Measurements from ENCODE around the gene TTC38. TPM values are rescaled to one million over a fixed set of nuclear protein-coding genes. Genes with fewer than 3 reads are reported as not detected.
"Not testable (repeated sequence)": the region's sequence is repeated elsewhere in the genome, so short reads cannot be mapped to it uniquely, and the experiment has no call there.

Gene TTC38
- polyA plus RNA-seq, 1 experiment: 26.6 TPM

GRCh38 chr22:46303347-46303965 is 35.6 kb downstream of the TTC38 start:
- CTCF ChIA-PET: interaction anchor here (1.1 kb wide), 1 partner anchor 182 kb away, joined by 3 read pairs; no protein-coding TSS in a partner anchor

GRCh38 chr22:46308283-46308988 is 40.6 kb downstream of the TTC38 start:
- Histone ChIP-seq H3K27me3 (ENCODE audit: control insufficient read depth, insufficient read depth, low read length) (no peaks in the 10 kb centered on the region), H3K4me3 (ENCODE audit: low read depth, low read length) (no peak overlapping the region), H3K36me3 (ENCODE audit: control insufficient read depth, insufficient read depth, low read length) (no peaks in the 10 kb centered on the region; the same call in 1 of the 2 replicates)
- no peak for TF ChIP-seq CTCF (IDR thresholded peaks at IDR 0.05; ENCODE audit: insufficient read depth, low read depth, low read length)
- ChIA-PET CTCF (interaction anchor here (0.7 kb wide), 1 partner anchor 314 kb away, joined by 3 read pairs; no protein-coding TSS in a partner anchor), POLR2A (no interaction called here)
- no peak for DNase-seq (ENCODE audit: low read depth)

More at GRCh38 chr22:46303347-46303965, 35.6 kb downstream of the TTC38 start:
- TF ChIP-seq CTCF (IDR thresholded peaks at IDR 0.05; ENCODE audit: insufficient read depth, low read depth, low read length): no peak
- no peaks in the 10 kb centered on the region; the same call in 1 of the 2 replicates for H3K36me3 ChIP-seq (ENCODE audit: control insufficient read depth, insufficient read depth, low read length)
- no peaks in the 10 kb centered on the region for H3K27me3 ChIP-seq (ENCODE audit: control insufficient read depth, insufficient read depth, low read length)
- POLR2A ChIA-PET: no interaction called here
- H3K4me3 ChIP-seq (ENCODE audit: low read depth, low read length): no peak overlapping the region
- DNase-seq (ENCODE audit: low read depth): no peak

GRCh38 chr22:46309526-46310085 is 41.8 kb downstream of the TTC38 start:
- DNase-seq (ENCODE audit: low read depth): no peak
- ChIA-PET CTCF (interaction anchor here (0.9 to 12.1 kb wide), 2 partner anchors 188 to 315 kb away, joined by 3 to 183 read pairs; no protein-coding TSS in a partner anchor), POLR2A (no interaction called here)
- H3K4me3 ChIP-seq (ENCODE audit: low read depth, low read length): no peak overlapping the region
- no peaks in the 10 kb centered on the region for H3K27me3 ChIP-seq (ENCODE audit: control insufficient read depth, insufficient read depth, low read length)
- no peak for TF ChIP-seq CTCF (IDR thresholded peaks at IDR 0.05; ENCODE audit: insufficient read depth, low read depth, low read length)
- H3K36me3 ChIP-seq (ENCODE audit: control insufficient read depth, insufficient read depth, low read length): no peaks in the 10 kb centered on the region; the same call in 1 of the 2 replicates

DNA sequence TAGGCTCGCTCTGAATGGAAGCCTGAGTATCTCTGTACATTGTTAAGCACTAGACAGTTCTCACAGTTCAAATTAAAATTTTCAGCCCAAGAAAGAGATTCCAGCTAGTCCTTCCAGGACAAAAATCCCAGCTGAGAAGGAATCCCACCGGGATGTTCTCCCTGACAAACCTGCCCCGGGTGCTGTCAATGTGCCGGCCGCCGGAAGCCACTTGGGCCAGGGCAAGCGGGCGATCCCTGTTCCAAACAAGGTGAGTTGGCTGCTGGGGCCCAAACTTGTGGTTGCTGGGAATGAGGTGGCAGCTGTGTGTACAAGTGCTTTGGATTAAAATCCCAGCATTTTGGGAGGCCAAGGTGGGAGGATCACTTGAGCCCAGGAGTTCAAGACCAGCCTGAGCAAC is 44.2 kb downstream of the TTC38 start:
- Histone ChIP-seq H3K4me3 (ENCODE audit: low read depth, low read length) (no peak overlapping the region), H3K27me3 (ENCODE audit: control insufficient read depth, insufficient read depth, low read length) (no peaks in the 10 kb centered on the region), H3K36me3 (ENCODE audit: control insufficient read depth, insufficient read depth, low read length) (no peaks in the 10 kb centered on the region; the same call in 1 of the 2 replicates)
- TF ChIP-seq CTCF (IDR thresholded peaks at IDR 0.05; ENCODE audit: insufficient read depth, low read depth, low read length): no peak
- DNase-seq (ENCODE audit: low read depth): no peak
- ChIA-PET CTCF (interaction anchor here (1.0 to 12.1 kb wide), 3 partner anchors 190 to 318 kb away, joined by 4 to 183 read pairs (median 12); no protein-coding TSS in a partner anchor), POLR2A (no interaction called here)

- CTCF ChIA-PET: interaction anchor here (0.7 to 12.1 kb wide), 7 partner anchors 8 to 319 kb away, joined by 3 to 183 read pairs (median 6); no protein-coding TSS in a partner anchor
- POLR2A ChIA-PET; H3K4me3 ChIP-seq (ENCODE audit: low read depth, low read length); H3K36me3 ChIP-seq (ENCODE audit: control insufficient read depth, insufficient read depth, low read length); DNase-seq (ENCODE audit: low read depth); H3K27me3 ChIP-seq (ENCODE audit: control insufficient read depth, insufficient read depth, low read length): not testable (repeated sequence)
These were observed 45.0 kb downstream of the TTC38 start for GRCh38 chr22:46312848-46313247.
